Hepatocyte (in vitro differentiated cells): ENCODE data around the gene RARB. TPM values are rescaled to one million over a fixed set of nuclear protein-coding genes. Genes with fewer than 3 reads are reported as not detected.

Source experiments
- DNase-seq: peaks from one replicate; pipeline ENCODE4 v3.0.0-alpha.2; 2016; ENCODE audit warnings: low spot score
- H2AFZ ChIP-seq: fragments of 200-600 bp; sonication (generic); 2 replicates; pipeline ENCODE4 v1.6.0; 2016; ENCODE audit warnings: antibody characterized with exemption, mild to moderate bottlenecking
- H3K27ac ChIP-seq: fragments of 200-600 bp; sonication (generic); 2 replicates; pipeline ENCODE4 v1.5.1; 2016; ENCODE audit warnings: mild to moderate bottlenecking
- H3K27me3 ChIP-seq: fragments of 200-600 bp; sonication (generic); 2 replicates; pipeline ENCODE4 v1.6.1; 2016
- H3K36me3 ChIP-seq: fragments of 200-600 bp; sonication (generic); replicated peaks from 2 replicates; pipeline ENCODE4 v1.5.1; 2016; ENCODE audit warnings: low read depth; ENCODE audit not compliant: insufficient read depth
- H3K4me1 ChIP-seq: fragments of 200-600 bp; sonication (generic); 2 replicates; pipeline ENCODE4 v1.5.1; 2016; ENCODE audit warnings: mild to moderate bottlenecking, moderate library complexity; ENCODE audit not compliant: insufficient read depth
- H3K4me2 ChIP-seq: fragments of 200-600 bp; sonication (generic); 2 replicates; pipeline ENCODE4 v1.6.0; 2016
- H3K4me3 ChIP-seq: fragments of 200-600 bp; sonication (generic); 2 replicates; pipeline ENCODE4 v1.5.1; 2016; ENCODE audit warnings: mild to moderate bottlenecking
- H3K79me2 ChIP-seq: fragments of 200-600 bp; sonication (generic); 2 replicates; pipeline ENCODE4 v1.6.0; 2017; ENCODE audit warnings: mild to moderate bottlenecking
- H3K9me2 ChIP-seq: fragments of 200-600 bp; sonication (generic); replicated peaks from 2 replicates; pipeline ENCODE4 v1.6.0; 2017; ENCODE audit warnings: mild to moderate bottlenecking; ENCODE audit not compliant: insufficient read depth
- H3K9me3 ChIP-seq: fragments of 200-600 bp; sonication (generic); 2 replicates; pipeline ENCODE4 v1.5.1; 2016; ENCODE audit warnings: low read depth, mild to moderate bottlenecking
- H4K20me1 ChIP-seq: fragments of 200-600 bp; sonication (generic); 2 replicates; pipeline ENCODE4 v1.6.0; 2016; ENCODE audit warnings: mild to moderate bottlenecking; ENCODE audit not compliant: insufficient read depth, poor library complexity, severe bottlenecking
- EZH2 ChIP-seq: fragments of 200-600 bp; sonication (generic); IDR thresholded peaks from 2 replicates; pipeline ENCODE4 v1.6.1; 2016; ENCODE audit warnings: antibody characterized with exemption, mild to moderate bottlenecking, borderline replicate concordance
- EZH2phosphoT487 ChIP-seq: fragments of 200-600 bp; sonication (generic); IDR thresholded peaks from one replicate; pipeline ENCODE4 v1.6.1; 2018; ENCODE audit warnings: antibody characterized with exemption, mild to moderate bottlenecking, low read depth, moderate library complexity; ENCODE audit not compliant: unreplicated experiment, severe bottlenecking
- WGBS: methylation state at CpG from one replicate; pipeline ENCODE4 v1.1.6; 2016; ENCODE audit warnings: low lambda C conversion rate; ENCODE audit errors: missing lambda C conversion rate; 5-methylcytosine and 5-hydroxymethylcytosine counted together
- polyA plus RNA-seq: library from polyadenylated mRNA; unstranded; fragments of >200 nt; fragmentation: Nextera tagmentation; extraction: Ambion mirVana; gene quantifications from 2 replicates; pipeline ENCODE4 v1.2.1, GENCODE V29; 2016
- total RNA-seq: library from RNA; depleted of rRNA; stranded (reverse); fragments of >200 nt; gene quantifications from 2 replicates; pipeline ENCODE4 v1.2.3, GENCODE V29; 2014
- TF ChIP-seq, protein P1 (sequence below): fragments of 200-600 bp; sonication (generic); IDR thresholded peaks from 2 replicates; pipeline ENCODE4 v1.5.1; 2016; ENCODE audit warnings: antibody characterized with exemption, mild to moderate bottlenecking; ENCODE audit not compliant: poor library complexity

The RARB gene
- total and polyA plus RNA-seq, 2 experiments from 2014 or later = 22.2 to 30.7 TPM

DNA sequence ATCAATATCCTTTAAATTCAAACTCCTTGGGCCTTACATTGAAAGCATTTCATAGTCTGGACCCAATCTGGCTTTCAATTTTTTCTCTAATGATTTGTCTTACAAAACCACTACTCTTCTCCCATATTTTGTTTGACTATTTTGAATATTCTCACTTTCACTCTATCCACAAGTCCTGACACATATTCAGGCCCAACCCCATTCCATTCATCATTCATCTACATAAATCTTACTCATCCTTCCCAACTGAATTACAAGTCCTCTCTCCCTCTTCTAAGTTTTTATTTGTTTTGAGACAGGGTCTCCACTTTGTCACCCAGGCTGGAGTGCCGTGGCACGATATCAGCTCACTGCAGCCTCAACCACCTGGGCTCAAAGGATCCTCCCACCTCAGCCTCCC is 193.0 kb downstream of the RARB start:
- 99% methylated on average over 2 of the region's 2 CpGs for WGBS
- H3K9me3 ChIP-seq = no peaks in the 10 kb centered on the region
- H3K36me3 ChIP-seq = no peaks in the 10 kb centered on the region
- H2AFZ ChIP-seq = no peak overlapping the region
- TF ChIP-seq EZH2phosphoT487 = no peak
- TF ChIP-seq, protein P1, sequence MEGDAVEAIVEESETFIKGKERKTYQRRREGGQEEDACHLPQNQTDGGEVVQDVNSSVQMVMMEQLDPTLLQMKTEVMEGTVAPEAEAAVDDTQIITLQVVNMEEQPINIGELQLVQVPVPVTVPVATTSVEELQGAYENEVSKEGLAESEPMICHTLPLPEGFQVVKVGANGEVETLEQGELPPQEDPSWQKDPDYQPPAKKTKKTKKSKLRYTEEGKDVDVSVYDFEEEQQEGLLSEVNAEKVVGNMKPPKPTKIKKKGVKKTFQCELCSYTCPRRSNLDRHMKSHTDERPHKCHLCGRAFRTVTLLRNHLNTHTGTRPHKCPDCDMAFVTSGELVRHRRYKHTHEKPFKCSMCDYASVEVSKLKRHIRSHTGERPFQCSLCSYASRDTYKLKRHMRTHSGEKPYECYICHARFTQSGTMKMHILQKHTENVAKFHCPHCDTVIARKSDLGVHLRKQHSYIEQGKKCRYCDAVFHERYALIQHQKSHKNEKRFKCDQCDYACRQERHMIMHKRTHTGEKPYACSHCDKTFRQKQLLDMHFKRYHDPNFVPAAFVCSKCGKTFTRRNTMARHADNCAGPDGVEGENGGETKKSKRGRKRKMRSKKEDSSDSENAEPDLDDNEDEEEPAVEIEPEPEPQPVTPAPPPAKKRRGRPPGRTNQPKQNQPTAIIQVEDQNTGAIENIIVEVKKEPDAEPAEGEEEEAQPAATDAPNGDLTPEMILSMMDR = no peak
- no peak for TF ChIP-seq EZH2
- DNase-seq = no peak
- no peaks in the 10 kb centered on the region for H3K9me2 ChIP-seq
- no peaks in the 10 kb centered on the region for H3K27me3 ChIP-seq
- H3K4me3 ChIP-seq = no peak overlapping the region
- no peaks in the 10 kb centered on the region for H4K20me1 ChIP-seq
- H3K79me2 ChIP-seq = no peaks in the 10 kb centered on the region
- H3K4me1 ChIP-seq = peaks cover 7% of the 10 kb centered on the region
- H3K27ac ChIP-seq = no peak overlapping the region
- H3K4me2 ChIP-seq = no peak overlapping the region

DNA sequence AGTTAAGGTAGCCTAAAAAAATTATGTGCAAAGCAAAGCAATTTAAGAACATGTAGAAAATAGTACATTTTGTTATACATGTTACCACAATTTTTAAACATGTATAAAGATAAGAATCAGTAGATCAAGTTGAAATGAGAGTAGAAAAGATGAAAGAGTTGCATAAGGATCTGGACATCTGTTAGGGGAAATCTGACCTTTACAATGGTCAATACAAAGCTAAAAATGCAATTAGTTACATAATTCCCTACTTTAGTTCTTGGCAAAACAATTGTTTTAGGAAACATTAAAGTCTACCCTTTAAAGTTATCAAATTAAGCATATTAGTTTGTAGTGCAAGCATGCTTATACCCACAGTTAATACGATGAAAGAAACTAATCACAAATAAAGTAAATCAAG is 203.9 kb downstream of the RARB start:
- Histone ChIP-seq H3K9me2 (no peaks in the 10 kb centered on the region), H3K4me2 (no peak overlapping the region), H3K36me3 (no peaks in the 10 kb centered on the region), H3K79me2 (peaks cover 24% of the 10 kb centered on the region), H3K27ac (no peak overlapping the region), H3K4me3 (no peak overlapping the region), H2AFZ (no peak overlapping the region), H3K27me3 (no peaks in the 10 kb centered on the region), H3K4me1 (no peaks in the 10 kb centered on the region), H3K9me3 (no peaks in the 10 kb centered on the region), H4K20me1 (no peaks in the 10 kb centered on the region)
- no peak for TF ChIP-seq EZH2phosphoT487
- TF ChIP-seq, protein P1 = no peak
- no peak for TF ChIP-seq EZH2
- no peak for DNase-seq
- 97% methylated on average over 1 of the region's 1 CpG for WGBS

DNA sequence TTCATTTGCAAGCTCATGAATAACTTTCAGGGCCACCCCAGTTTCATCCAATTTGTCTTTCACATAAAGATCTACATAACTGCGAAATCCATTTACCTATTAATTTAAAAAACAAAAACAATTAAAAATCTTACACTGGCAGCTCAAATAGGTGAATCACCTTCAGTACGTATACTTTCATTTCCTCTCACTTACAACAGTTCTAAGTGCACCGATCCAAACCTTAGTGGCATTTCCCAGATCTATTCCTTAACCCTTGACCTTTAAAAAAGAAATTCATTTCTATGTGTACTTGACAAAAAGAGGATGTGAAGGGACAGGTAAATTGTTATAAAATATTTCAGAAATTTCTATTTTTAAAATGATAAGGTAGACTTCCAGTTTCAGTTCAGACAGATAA is 205.9 kb downstream of the RARB start:
- TF ChIP-seq, protein P1 = no peak
- TF ChIP-seq EZH2 (no peak), EZH2phosphoT487 (no peak)
- H3K27ac ChIP-seq = no peak overlapping the region
- WGBS = 95% methylated on average over 3 of the region's 3 CpGs

DNA sequence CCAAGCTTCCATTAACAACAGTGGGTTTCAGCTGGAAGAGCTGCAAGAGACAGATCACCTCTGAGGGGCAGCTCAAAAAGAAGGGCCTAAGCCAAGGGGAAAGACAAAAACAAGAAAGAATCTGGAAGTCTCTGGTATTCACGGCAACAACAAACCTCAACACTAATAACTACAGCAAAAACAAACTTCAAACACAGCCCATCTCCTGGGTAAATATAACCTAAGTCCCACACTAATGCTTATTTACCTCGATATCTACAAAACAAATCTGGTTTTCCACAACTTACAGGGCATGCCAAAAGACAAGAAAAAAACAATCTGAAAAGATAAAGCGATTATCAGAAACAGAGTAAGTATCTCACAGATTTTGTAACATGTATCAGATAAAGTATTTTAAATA is 207.0 kb downstream of the RARB start:
- no peaks in the 10 kb centered on the region for H3K36me3 ChIP-seq
- H3K27ac ChIP-seq = no peak overlapping the region
- TF ChIP-seq EZH2 (no peak), EZH2phosphoT487 (no peak)
- TF ChIP-seq, protein P1 = no peak
- H3K9me2 ChIP-seq = no peaks in the 10 kb centered on the region
- H3K4me1 ChIP-seq = no peaks in the 10 kb centered on the region
- H3K4me2 ChIP-seq = no peak overlapping the region
- H3K27me3 ChIP-seq = no peaks in the 10 kb centered on the region
- H2AFZ ChIP-seq = no peak overlapping the region
- H3K4me3 ChIP-seq = no peak overlapping the region
- H3K79me2 ChIP-seq = peaks cover 34% of the 10 kb centered on the region
- H3K9me3 ChIP-seq = no peaks in the 10 kb centered on the region
- no peak for DNase-seq
- WGBS = 80% methylated on average over 3 of the region's 3 CpGs
- H4K20me1 ChIP-seq = no peaks in the 10 kb centered on the region

More for the DNA sequence above, 205.9 kb downstream of the RARB start:
- H3K27me3 ChIP-seq = no peaks in the 10 kb centered on the region
- H3K4me3 ChIP-seq = no peak overlapping the region
- DNase-seq = no peak
- H3K36me3 ChIP-seq = no peaks in the 10 kb centered on the region
- H3K4me1 ChIP-seq = no peaks in the 10 kb centered on the region
- no peaks in the 10 kb centered on the region for H3K9me2 ChIP-seq
- H2AFZ ChIP-seq = no peak overlapping the region
- no peak overlapping the region for H3K4me2 ChIP-seq
- H3K9me3 ChIP-seq = no peaks in the 10 kb centered on the region
- no peaks in the 10 kb centered on the region for H4K20me1 ChIP-seq
- H3K79me2 ChIP-seq = peaks cover 31% of the 10 kb centered on the region
